Measurements from ENCODE around the gene CACNA1F.

The CACNA1F gene

GRCh38 chrX:49193542-49193964 is 39.6 kb downstream of the CACNA1F start:
- no peak for DNase-seq

DNA sequence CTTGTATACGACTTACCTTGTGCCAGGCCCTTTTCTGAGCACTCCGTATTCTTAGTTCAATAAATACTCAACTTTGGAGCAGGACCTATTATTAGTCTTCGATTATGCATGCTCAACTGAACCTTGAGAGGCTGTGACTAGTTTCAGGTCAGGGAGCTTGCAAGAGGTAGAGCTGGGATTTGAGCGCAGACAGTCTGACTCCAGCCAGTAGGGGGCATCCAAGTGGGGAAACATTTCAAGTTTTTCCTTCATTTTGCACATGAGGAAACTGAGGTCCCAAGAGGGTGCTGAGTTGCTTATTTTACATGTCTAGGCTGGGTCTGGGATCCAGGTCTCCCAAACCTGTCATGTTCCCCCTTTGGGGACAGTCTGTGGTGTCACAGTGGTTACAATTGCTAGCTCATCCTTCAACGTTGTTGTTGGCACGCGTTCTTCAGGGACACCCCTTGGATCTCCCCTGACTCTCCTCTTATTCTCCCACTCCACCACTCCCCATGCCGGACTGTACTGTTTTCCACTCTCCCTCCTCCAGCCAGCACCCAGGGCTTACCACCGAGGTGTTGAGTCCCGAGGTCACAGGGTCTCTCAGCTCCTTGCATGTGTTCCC is 40.3 kb downstream of the CACNA1F start:
- DNase-seq, result no peak

DNA sequence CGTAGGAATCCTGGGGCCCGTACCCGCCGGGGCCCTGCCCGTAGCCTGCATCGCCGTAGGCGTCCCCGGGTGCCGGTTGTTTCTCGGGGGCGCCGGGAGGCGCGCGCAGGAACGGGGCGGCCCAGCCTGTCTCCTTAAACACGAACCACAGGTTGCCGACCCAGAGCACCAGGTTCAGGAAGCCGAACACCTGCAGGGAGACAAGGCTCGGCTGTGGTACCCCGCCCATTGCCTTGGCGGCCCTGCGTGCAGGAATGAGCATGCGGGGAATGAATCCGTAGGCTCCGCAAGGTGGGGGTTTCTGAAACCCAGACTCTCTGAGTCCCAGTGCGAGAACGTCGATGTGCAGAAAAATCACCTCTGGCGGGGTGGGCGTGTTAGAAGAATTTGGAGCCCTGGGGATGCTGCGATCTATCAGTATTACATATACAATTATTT is 41.5 kb downstream of the CACNA1F start:
- no peak for DNase-seq

DNA sequence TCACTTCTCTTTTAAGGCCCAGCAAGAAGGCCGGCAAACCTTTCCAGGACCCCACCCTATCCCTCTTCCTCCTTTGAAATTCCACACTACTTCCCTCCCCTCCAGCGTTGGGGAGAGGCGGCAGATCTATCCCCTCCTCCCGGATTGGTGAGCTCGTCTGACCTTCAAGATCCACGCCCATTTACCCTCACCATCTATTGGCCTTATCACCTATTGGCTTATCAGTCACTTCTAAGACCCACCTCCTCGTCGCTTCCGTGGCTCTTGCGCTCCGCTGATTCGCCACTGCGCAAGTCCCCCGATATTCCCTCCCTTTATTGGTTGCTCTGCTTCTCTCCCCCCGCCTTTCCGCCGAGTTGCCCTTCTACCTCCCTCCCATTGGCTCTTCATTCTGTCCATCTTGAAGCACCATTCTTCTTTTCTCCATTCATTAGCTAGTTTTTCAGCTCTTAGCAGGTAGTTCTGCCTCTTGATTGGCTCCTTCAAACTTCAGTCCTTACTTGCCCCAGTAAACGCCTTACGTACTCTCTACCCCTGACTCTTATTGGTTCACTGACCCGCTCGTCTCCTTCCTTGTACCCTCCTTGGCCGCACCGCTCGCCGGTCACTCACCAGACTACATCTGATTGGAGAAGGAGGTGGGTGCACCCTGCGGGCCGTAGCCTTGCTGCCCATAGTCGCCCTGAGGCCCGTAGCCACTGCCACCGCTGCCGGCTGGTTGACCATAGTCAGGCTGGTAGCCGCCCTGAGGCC is 42.1 kb downstream of the CACNA1F start:
- peak; percentile 99 for DNase-seq

DNA sequence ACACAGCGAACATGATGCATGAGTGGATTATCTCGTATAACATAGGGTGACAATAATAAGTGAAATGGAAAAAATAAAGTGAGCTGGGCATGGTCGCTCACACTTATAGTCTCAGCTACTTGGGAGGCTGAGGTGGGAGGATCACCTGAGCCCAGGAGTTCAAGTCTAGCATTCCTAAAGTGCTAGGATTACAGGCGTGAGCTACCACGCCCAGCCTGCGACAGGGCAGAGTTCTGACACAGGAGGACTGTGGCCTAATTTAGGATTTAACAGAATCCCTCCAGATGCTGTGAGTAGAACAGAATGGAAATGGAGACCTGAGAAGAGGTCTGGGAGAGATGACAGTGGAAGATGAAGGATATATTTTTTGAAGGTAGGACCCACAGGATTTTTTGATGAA is 43.5 kb downstream of the CACNA1F start:
- no peak for DNase-seq

DNA sequence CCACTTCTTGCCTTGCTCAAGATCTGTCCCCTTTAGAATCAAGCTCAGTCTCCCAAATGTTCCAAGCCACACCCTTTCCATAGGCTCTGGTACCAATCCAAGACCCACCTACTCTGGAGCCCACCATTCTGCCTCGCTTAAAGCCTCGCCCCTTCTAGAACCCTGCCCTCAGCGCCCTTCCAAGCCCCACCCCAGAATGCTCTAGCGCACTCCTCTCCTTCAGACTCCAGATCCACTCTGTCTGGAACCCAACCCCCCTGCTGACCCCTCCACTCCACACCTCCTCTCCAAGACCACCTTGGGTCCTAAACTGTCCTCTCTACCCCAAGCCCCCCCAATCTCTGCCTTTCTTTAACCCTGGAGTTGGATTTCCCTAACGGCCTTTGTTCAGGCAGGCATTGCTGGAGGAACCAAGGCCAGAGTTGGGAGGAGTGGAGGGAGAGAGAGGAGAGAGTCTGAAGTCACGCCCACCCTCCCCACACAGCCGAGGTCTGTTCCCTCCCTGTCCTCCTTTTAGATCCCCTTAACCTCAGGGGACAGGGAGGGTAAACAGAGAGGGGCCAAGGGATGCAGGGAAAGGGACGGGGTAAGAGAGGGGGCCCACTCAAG is 44.6 kb downstream of the CACNA1F start:
- DNase-seq, result no peak

GRCh38 chrX:49187526-49187925 is 45.6 kb downstream of the CACNA1F start:
- no peak for DNase-seq

- DNase-seq, result no peak
Observed at GRCh38 chrX:49187028-49187394, 46.1 kb downstream of the CACNA1F start.

- peak; percentile 72 for DNase-seq
Observed at GRCh38 chrX:49186125-49187027, 46.8 kb downstream of the CACNA1F start, which contains the start of gene PRICKLE3. Gene PRICKLE3, minus strand, starts transcription at chrX:49186373. Its CDS starts 76 bp downstream, at chrX:49186297.

DNA sequence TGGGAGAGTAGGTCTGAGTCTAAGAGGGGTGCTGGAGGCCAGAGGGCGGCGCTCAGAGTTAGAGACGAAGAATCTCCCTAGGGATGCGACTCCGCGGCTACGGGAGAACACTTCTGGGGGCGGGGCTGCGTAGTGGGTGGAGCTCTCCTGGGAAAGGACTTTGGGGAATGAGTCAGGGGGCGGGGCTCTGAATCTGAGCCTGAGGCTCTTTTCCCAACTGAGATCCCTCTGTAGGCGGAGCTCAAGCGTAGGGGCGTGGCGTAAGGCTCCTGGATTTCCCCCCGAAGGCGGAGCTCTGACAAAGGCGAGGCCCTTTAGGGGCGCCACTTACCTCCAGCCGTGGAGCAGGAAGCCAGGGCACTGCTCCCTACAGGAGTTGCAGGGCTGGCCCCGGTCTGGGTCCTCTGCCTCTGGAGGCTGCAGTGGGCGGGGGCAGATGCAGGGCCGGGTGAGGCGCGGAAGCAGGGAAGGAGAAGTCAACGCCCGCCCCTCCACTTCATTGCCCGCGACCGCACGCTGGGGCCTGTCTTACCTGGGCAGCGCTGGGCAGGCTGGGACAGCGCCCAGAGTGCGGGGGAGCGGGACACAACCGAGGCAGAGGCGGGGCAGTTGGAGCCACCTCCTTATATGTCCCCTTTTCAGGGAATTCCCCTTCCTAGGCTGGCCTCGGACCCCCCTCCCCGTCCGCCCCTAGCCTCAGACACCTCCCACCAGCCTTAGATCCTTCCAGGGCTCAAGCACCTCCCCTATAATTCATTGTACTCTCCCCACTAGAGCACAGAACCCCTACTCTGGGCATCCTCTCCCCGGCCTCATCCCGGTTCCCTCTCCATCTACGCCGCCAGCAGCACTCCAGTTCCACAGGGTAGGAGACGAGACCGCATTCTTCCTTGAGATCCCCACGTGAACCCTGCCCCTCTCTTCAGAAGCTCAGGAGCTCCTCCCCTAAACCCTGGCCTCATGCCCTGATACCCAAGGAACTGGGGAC is 48.6 kb downstream of the CACNA1F start:
- DNase-seq, result peak; percentile 90

DNA sequence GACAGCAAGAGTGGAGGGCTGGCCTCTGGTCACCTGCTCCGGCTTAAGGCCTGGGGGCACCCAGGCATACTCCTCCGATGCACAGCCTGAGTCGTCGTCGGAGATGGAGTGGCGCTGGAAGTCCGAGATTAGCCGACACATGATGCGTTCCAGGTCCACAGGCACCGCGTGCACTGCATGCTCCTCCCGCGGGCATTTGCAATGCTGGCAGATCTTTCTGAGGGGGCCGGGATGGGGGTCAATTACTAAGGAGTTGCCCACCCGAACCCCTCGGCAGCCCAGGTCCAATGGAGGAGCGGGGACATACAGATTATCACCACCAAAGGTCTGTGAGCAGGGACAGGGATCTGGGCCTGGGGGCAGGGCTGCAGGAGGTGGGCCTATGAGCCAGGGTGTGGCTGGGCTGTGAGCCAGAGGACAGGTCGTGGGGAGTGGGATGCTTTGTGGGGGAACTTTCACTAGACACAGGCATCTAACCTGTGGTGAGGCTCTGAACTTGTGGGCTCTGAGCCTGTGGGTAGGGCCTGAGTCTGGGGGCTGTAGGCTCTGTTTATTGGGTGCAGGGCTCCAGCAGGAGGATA is 49.3 kb downstream of the CACNA1F start:
- DNase-seq, result no peak

- DNase-seq, result no peak
Observed at GRCh38 chrX:49179358-49179757, 53.8 kb downstream of the CACNA1F start.

- no peak for DNase-seq
Observed at GRCh38 chrX:49178537-49178936, 54.6 kb downstream of the CACNA1F start.

DNA sequence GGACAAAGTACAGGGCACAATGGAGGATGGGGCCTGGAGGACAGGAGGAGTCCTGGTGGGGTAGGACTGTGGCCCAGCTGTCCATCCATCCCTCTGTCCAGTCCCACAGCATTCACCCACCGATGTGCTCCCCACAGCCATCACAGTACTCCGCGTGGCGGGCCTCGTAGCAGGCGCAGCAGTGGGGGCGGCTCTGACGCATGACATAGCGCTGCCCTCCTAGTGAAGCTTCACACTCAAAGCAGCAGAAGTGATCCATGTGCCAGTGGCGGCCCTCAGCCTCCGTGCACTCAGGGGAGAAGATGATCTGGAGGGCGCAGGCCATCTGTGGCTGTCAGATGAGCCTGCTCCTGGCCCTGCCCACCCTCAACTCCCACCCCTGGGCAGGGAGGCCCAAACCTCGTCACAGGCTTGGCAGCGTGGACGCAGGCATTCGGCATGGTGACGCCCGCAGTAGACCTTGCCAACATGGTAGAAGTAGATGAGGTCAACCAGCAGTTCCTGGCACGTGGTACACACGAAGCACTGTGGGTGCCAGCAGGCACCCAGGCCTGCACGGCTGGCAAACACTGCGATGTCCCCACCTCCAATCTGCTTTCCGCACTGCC is 55.2 kb downstream of the CACNA1F start:
- DNase-seq, result no peak

- no peak for DNase-seq
Observed at GRCh38 chrX:49177338-49177833, 55.8 kb downstream of the CACNA1F start.

GRCh38 chrX:49176421-49177326 is 56.5 kb downstream of the CACNA1F start:
- no peak for DNase-seq

- DNase-seq, result no peak
Observed at GRCh38 chrX:49175435-49176274, 57.5 kb downstream of the CACNA1F start.

DNA sequence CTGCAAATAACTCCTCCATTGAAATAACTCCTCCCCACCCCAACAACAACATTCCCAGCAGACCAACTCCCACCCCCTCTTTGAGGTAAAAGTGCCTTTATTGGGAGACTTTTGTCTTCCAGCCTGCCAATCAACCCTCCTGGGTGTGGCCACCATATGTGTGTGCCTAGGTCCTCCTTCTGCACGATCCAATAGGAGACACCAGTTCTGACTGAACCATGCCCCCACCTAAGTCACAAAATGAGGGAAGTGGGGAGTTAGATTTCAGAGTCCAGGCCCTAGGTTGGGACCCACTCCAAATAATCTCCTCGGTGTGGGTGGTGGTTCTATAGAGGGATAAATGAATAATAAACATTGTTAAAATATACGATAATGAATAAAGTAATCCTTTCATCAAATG is 58.4 kb downstream of the CACNA1F start:
- DNase-seq, result no peak
